Mesendoderm (in vitro differentiated cells): ENCODE measurements around the gene DTNB.
A peak's percentile ranks its signal among the peaks of the same experiment; 100 is the strongest.
"Not testable (repeated sequence)": the region's sequence is repeated elsewhere in the genome, so short reads cannot be mapped to it uniquely, and the experiment has no call there.

Experiments
- DNase-seq: peaks from one replicate; pipeline ENCODE4 v3.0.0; 2013
- H2AK5ac ChIP-seq: 2 replicates; pipeline ENCODE4 v1.6.1; 2013; ENCODE audit warnings: low read length, inconsistent platforms
- H2BK120ac ChIP-seq: 2 replicates; pipeline ENCODE4 v1.6.1; 2013; ENCODE audit warnings: low read depth, mild to moderate bottlenecking, low read length, moderate library complexity, mixed read lengths
- H2BK15ac ChIP-seq: replicated peaks from 2 replicates; pipeline ENCODE4 v1.6.1; 2013; ENCODE audit warnings: low read depth, mild to moderate bottlenecking, moderate library complexity
- H2BK5ac ChIP-seq: 2 replicates; pipeline ENCODE4 v1.6.1; 2013; ENCODE audit warnings: low read length, inconsistent platforms
- H3K18ac ChIP-seq: 2 replicates; pipeline ENCODE4 v1.6.1; 2013; ENCODE audit warnings: mild to moderate bottlenecking, low read length, mixed read lengths
- H3K23ac ChIP-seq: one replicate; pipeline ENCODE4 v1.6.1; 2013; ENCODE audit warnings: low read length
- H3K27ac ChIP-seq: 2 replicates; pipeline ENCODE4 v1.5.1; 2013; ENCODE audit warnings: low read depth, mild to moderate bottlenecking, inconsistent platforms, low read length, moderate library complexity
- H3K27me3 ChIP-seq: 2 replicates; pipeline ENCODE4 v1.6.1; 2013; ENCODE audit warnings: low read length, control low read depth, mild to moderate bottlenecking, inconsistent platforms; ENCODE audit not compliant: insufficient read depth, poor library complexity
- H3K36me3 ChIP-seq: 2 replicates; pipeline ENCODE4 v1.6.1; 2013; ENCODE audit warnings: low read length, inconsistent platforms; ENCODE audit not compliant: control insufficient read depth, insufficient read depth
- H3K4ac ChIP-seq: one replicate; pipeline ENCODE4 v1.6.1; 2013; ENCODE audit warnings: low read depth, mild to moderate bottlenecking, low read length, moderate library complexity
- H3K4me1 ChIP-seq: 2 replicates; pipeline ENCODE4 v1.6.1; 2013; ENCODE audit warnings: low read depth, low read length, inconsistent platforms; ENCODE audit not compliant: control insufficient read depth
- H3K4me2 ChIP-seq: 2 replicates; pipeline ENCODE4 v1.6.1; 2013; ENCODE audit warnings: low read length
- H3K4me3 ChIP-seq: 2 replicates; pipeline ENCODE4 v1.5.1; 2013; ENCODE audit warnings: mild to moderate bottlenecking, low read length
- H3K56ac ChIP-seq: one replicate; pipeline ENCODE4 v1.6.1; 2013; ENCODE audit warnings: low read length
- H3K79me1 ChIP-seq: 2 replicates; pipeline ENCODE4 v1.6.1; 2013; ENCODE audit warnings: low read length, inconsistent platforms
- H3K79me2 ChIP-seq: 2 replicates; pipeline ENCODE4 v1.6.1; 2013; ENCODE audit warnings: mild to moderate bottlenecking, low read length; ENCODE audit not compliant: control insufficient read depth, insufficient read depth
- H3K9ac ChIP-seq: 2 replicates; pipeline ENCODE4 v1.6.1; 2013; ENCODE audit warnings: low read length, inconsistent platforms
- H4K5ac ChIP-seq: one replicate; pipeline ENCODE4 v1.6.1; 2013; ENCODE audit warnings: low read length
- H4K8ac ChIP-seq: one replicate; pipeline ENCODE4 v1.6.1; 2013; ENCODE audit warnings: low read depth, mild to moderate bottlenecking, control low read depth, low read length, moderate library complexity
- WGBS: extraction: QIAGEN DNeasy Blood & Tissue Kit; methylation state at CpG from one replicate; pipeline ENCODE4 v1.1.7; 2013; ENCODE audit warnings: low lambda C conversion rate, missing lambda C conversion rate; ENCODE audit not compliant: insufficient coverage; ENCODE audit errors: extremely low coverage; 5-methylcytosine and 5-hydroxymethylcytosine counted together

The DTNB gene

DNA sequence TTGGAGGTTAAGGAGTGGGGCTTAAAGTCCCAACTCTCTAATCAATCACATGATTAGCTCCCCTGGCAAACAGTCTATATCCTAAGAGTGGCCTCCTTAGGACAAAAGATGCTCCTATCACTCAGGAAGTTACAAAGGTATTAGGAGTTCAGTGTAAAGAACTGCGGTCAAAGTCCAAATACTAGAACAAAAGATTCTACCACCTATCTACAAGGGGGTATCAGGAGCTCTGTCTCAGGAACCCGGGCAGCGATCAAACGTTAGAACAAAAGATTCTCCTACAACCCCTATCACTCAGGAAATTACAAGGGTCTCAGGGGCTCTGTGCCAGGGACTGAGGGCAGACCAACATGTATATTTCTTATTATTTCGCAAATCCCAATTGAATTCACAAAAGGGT, 58.0 kb downstream of the DTNB start:
- H3K79me2 ChIP-seq, result no peaks in the 10 kb centered on the region
- no peak overlapping the region for H2BK15ac ChIP-seq
- no peak overlapping the region for H3K4me2 ChIP-seq
- no peaks in the 10 kb centered on the region for H3K27me3 ChIP-seq
- H3K18ac ChIP-seq, result no peak overlapping the region
- H4K5ac ChIP-seq, result no peak overlapping the region
- no peaks in the 10 kb centered on the region for H3K79me1 ChIP-seq
- H4K8ac ChIP-seq, result no peak overlapping the region
- no peak for DNase-seq
- H3K27ac ChIP-seq, result no peak overlapping the region
- no CpG with 5 or more reads among the region's 5 CpGs for WGBS
- no peak overlapping the region for H3K4ac ChIP-seq
- no peak overlapping the region for H3K56ac ChIP-seq
- no peak overlapping the region for H3K9ac ChIP-seq
- no peak overlapping the region for H2BK5ac ChIP-seq
- peaks cover 3% of the 10 kb centered on the region for H3K4me1 ChIP-seq
- H2BK120ac ChIP-seq, result no peak overlapping the region
- H2AK5ac ChIP-seq, result no peak overlapping the region
- H3K23ac ChIP-seq, result no peak overlapping the region
- H3K4me3 ChIP-seq, result no peak overlapping the region
- no peaks in the 10 kb centered on the region for H3K36me3 ChIP-seq

DNA sequence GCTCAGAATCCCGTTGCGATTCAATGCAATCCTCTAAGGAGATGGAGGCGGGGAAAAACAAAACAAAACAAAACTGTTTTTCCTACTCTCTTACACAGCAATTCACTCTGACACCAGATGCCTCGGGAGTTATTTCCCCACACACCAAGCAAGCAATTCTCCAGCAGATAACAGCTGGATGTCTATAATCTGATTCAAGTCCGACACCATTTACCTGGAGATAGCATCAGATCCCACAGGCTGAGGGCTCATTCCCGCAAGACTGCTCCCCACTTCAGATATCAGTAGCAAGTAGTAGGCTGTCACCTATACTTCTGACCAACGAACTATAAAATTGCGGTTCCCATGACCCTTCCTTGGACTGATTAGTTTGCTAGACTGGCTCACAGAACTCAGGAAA, 58.7 kb downstream of the DTNB start:
- no peaks in the 10 kb centered on the region for H3K79me2 ChIP-seq
- peak; percentile 53 for DNase-seq
- H3K18ac ChIP-seq, result no peak overlapping the region
- no peaks in the 10 kb centered on the region for H3K79me1 ChIP-seq
- H3K56ac ChIP-seq, result no peak overlapping the region
- no CpG with 5 or more reads among the region's 8 CpGs for WGBS
- no peak overlapping the region for H4K5ac ChIP-seq
- H3K4ac ChIP-seq, result no peak overlapping the region
- H2BK120ac ChIP-seq, result no peak overlapping the region
- H3K4me2 ChIP-seq, result no peak overlapping the region
- H2AK5ac ChIP-seq, result no peak overlapping the region
- H3K36me3 ChIP-seq, result no peaks in the 10 kb centered on the region
- no peaks in the 10 kb centered on the region for H3K27me3 ChIP-seq
- H3K23ac ChIP-seq, result no peak overlapping the region
- H3K27ac ChIP-seq, result peak overlapping the region; percentile 54
- H2BK5ac ChIP-seq, result no peak overlapping the region
- H4K8ac ChIP-seq, result no peak overlapping the region
- H3K9ac ChIP-seq, result no peak overlapping the region
- H2BK15ac ChIP-seq, result no peak overlapping the region
- peaks cover 3% of the 10 kb centered on the region for H3K4me1 ChIP-seq
- no peak overlapping the region for H3K4me3 ChIP-seq

DNA sequence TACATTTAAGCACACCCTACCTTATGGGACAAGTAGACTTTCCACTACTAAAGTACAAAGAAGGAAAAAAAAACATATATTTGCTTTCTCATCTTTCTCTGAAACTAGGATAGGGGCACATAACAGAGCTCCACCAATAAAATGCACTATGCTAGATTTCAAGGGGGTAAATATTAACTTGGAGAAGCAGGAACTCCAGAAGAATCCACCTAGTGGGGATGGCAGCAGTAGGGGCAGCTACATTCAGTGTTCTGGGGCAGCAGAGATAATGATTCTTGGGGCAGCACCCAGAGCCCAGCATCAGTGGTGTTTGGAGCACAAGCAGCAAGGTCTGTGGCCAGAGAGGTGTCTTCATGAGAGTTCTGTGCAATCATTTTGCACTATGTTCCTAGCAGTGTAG, 64.7 kb downstream of the DTNB start:
- H3K27ac ChIP-seq, result no peak overlapping the region
- H2BK120ac ChIP-seq, result no peak overlapping the region
- H2AK5ac ChIP-seq, result no peak overlapping the region
- no peak overlapping the region for H3K56ac ChIP-seq
- no peak overlapping the region for H4K5ac ChIP-seq
- no peak overlapping the region for H4K8ac ChIP-seq
- no peaks in the 10 kb centered on the region for H3K79me1 ChIP-seq
- no peak overlapping the region for H3K4me3 ChIP-seq
- H2BK15ac ChIP-seq, result no peak overlapping the region
- DNase-seq, result no peak
- no peak overlapping the region for H3K23ac ChIP-seq
- H3K27me3 ChIP-seq, result no peaks in the 10 kb centered on the region
- H3K36me3 ChIP-seq, result no peaks in the 10 kb centered on the region
- peak overlapping the region; percentile 28 for H3K18ac ChIP-seq
- H3K4ac ChIP-seq, result no peak overlapping the region
- no peaks in the 10 kb centered on the region for H3K4me1 ChIP-seq
- H2BK5ac ChIP-seq, result no peak overlapping the region
- no peak overlapping the region for H3K4me2 ChIP-seq
- no peak overlapping the region for H3K9ac ChIP-seq
- H3K79me2 ChIP-seq, result no peaks in the 10 kb centered on the region

DNA sequence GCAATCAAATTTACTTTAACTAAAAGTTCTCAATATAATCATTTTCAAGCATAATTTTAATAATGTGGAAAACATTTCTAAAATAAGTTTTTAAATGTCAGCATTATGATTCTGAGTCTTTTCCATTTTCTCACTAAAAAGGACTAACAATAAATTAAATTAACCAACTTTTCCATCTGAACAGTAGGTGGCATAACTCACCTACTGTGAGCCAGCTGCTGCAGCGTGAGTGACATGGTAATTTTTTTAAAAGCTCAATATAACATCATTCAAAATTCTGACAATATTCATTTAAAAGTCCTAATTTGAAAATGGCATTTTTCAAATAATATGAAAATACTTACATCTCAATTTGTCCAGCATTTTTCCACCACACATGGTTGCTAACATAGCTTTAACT, 66.5 kb downstream of the DTNB start:
- no peak overlapping the region for H2BK5ac ChIP-seq
- H3K56ac ChIP-seq, result no peak overlapping the region
- no peak overlapping the region for H3K9ac ChIP-seq
- no peaks in the 10 kb centered on the region for H3K4me1 ChIP-seq
- no peak overlapping the region for H2BK15ac ChIP-seq
- H2AK5ac ChIP-seq, result no peak overlapping the region
- WGBS, result no CpG with 5 or more reads among the region's 1 CpG
- H3K4me2 ChIP-seq, result no peak overlapping the region
- H3K27me3 ChIP-seq, result no peaks in the 10 kb centered on the region
- H3K79me2 ChIP-seq, result no peaks in the 10 kb centered on the region
- no peak overlapping the region for H3K23ac ChIP-seq
- no peak overlapping the region for H2BK120ac ChIP-seq
- H3K4ac ChIP-seq, result no peak overlapping the region
- no peak overlapping the region for H3K27ac ChIP-seq
- H4K8ac ChIP-seq, result no peak overlapping the region
- peak; percentile 35 for DNase-seq
- H3K36me3 ChIP-seq, result no peaks in the 10 kb centered on the region
- H3K4me3 ChIP-seq, result no peak overlapping the region
- no peaks in the 10 kb centered on the region for H3K79me1 ChIP-seq
- no peak overlapping the region for H4K5ac ChIP-seq
- H3K18ac ChIP-seq, result no peak overlapping the region

DNA sequence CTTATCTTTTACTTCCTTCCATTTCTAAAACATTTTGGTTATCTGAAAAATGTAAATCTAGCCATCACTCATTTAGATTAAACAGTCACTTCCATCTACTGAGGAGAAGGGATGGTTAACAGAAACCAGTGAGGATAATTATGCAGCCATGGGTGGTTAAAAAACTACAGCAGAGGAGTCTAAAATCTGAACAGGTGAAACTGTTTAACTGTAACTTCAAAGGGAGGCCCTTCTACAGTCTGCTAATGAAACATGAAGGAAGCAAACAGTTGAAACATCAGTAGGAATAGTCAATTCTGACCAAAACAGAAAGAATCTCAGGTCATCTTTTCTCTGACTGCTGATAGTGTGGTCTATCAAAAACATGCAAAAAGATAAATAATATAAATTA, 71.0 kb downstream of the DTNB start:
- H2BK15ac ChIP-seq, result no peak overlapping the region
- H4K5ac ChIP-seq, result no peak overlapping the region
- no peak overlapping the region for H2BK5ac ChIP-seq
- no peaks in the 10 kb centered on the region for H3K36me3 ChIP-seq
- no peak overlapping the region for H2AK5ac ChIP-seq
- no peak overlapping the region for H3K4me2 ChIP-seq
- H3K27ac ChIP-seq, result no peak overlapping the region
- no peak overlapping the region for H3K18ac ChIP-seq
- H3K23ac ChIP-seq, result no peak overlapping the region
- no peaks in the 10 kb centered on the region for H3K79me2 ChIP-seq
- H3K9ac ChIP-seq, result no peak overlapping the region
- H3K79me1 ChIP-seq, result no peaks in the 10 kb centered on the region
- H4K8ac ChIP-seq, result no peak overlapping the region
- no peak overlapping the region for H2BK120ac ChIP-seq
- DNase-seq, result no peak
- H3K4me1 ChIP-seq, result no peaks in the 10 kb centered on the region
- no peak overlapping the region for H3K4ac ChIP-seq
- H3K56ac ChIP-seq, result no peak overlapping the region
- H3K27me3 ChIP-seq, result no peaks in the 10 kb centered on the region
- no peak overlapping the region for H3K4me3 ChIP-seq

DNA sequence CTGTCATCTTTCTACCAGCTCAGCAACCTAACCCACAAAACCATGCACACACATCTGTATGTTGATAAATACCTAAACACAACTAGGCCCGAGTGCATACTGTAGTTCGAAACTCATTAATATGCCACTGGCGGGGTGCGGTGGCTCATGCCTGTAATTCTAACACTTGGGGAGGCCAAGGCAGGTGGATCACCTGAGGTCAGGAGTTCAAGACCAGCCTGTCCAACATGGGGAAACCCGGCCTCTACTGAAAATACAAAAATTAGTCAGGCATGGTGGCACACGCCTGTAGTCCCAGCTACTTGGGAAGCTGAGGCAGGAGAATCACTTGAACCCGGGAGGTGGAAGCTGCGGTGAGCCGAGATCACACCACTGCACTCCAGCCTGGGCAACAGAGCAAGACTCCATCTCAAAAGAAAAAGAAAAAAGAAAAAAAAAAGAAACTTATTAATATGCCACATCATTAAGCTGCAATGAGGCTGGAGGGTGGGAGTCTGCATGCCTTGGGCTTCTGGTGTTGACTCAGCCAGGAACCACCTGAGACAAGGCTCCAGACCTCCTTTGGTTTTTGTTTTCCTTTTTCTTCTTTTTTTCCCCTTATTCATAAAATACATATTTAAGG, 71.6 kb downstream of the DTNB start:
- H3K9ac ChIP-seq, H2AK5ac ChIP-seq, H4K5ac ChIP-seq, H3K4ac ChIP-seq, H4K8ac ChIP-seq, H2BK15ac ChIP-seq, H3K18ac ChIP-seq, H3K36me3 ChIP-seq, H3K56ac ChIP-seq, H3K4me1 ChIP-seq, H2BK120ac ChIP-seq, H3K23ac ChIP-seq, H3K27ac ChIP-seq, H3K79me1 ChIP-seq, H3K79me2 ChIP-seq, H3K4me2 ChIP-seq, H3K27me3 ChIP-seq, H3K4me3 ChIP-seq, DNase-seq, H2BK5ac ChIP-seq: not testable (repeated sequence)
- WGBS, result no CpG with 5 or more reads among the region's 9 CpGs
